Activated naive CD8-positive, alpha-beta T cell treated with anti-CD3 and anti-CD28 coated beads, Interleukin-2, amount 50 U/mL, for 24 hours (primary cell): Measurements from ENCODE around the gene KIF7.

Source experiments
- ATAC-seq: fragments of 150-1000 bp; cut with Tn5 transposase; one replicate; pipeline ENCODE4 v1.10.0; 2021
- DNase-seq: peaks from one replicate; pipeline ENCODE4 v3.0.0; 2021
- H3K27ac Mint-ChIP-seq: one replicate; pipeline ENCODE4 v1.8.0; 2021; ENCODE audit warnings: mild to moderate bottlenecking, mixed read lengths
- H3K27me3 Mint-ChIP-seq: one replicate; pipeline ENCODE4 v1.8.0; 2021; ENCODE audit warnings: mixed read lengths
- H3K36me3 Mint-ChIP-seq: one replicate; pipeline ENCODE4 v1.8.0; 2021; ENCODE audit warnings: low read depth, mixed read lengths
- H3K4me1 Mint-ChIP-seq: one replicate; pipeline ENCODE4 v1.8.0; 2021; ENCODE audit warnings: mixed read lengths
- H3K4me3 Mint-ChIP-seq: one replicate; pipeline ENCODE4 v1.8.0; 2021; ENCODE audit warnings: mild to moderate bottlenecking, moderate library complexity, mixed read lengths
- H3K9me3 Mint-ChIP-seq: one replicate; pipeline ENCODE4 v1.8.0; 2021; ENCODE audit warnings: mixed read lengths

Gene KIF7

DNA sequence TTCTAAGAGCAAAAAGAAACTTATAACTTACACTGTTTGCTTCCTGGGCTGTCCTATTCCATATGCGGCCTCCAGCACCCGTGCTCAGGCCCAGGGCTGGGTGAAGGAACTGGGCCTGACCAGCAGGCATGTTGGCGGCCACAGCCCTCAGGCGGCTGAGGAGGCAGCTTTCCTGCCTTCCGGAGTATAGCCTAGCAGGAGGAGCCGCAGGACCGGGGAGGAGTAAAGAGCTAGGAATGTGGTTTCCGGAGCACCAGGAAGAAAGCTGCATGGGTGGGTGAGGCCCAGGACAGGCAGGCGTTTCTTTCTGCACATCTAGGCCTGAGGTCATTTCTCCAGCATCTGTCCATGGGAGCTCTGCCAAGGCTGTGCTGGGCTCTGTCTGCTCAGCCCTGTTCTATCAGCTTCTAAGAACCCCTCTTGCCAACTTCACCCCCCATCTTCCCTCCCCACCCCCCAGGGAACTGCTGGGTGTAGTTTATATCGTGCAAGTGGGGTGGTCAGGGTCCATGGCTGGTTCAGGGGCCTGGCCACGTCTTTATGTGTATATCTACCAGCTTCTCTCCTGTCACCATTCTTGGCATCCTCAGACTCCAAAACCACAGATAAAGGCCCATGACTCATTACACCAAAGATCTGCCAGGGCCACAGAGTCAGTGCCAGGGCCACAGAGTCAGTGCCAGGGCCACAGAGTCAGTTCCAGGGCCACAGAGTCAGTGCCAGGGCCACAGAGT lies 7.8 kb upstream of the KIF7 start:
- DNase-seq = no peak
- H3K27ac Mint-ChIP-seq = no peak overlapping the region
- H3K4me3 Mint-ChIP-seq = no peak overlapping the region
- H3K4me1 Mint-ChIP-seq = peaks cover 1% of the 10 kb centered on the region
- H3K9me3 Mint-ChIP-seq = no peaks in the 10 kb centered on the region
- peaks cover 44% of the 10 kb centered on the region for H3K27me3 Mint-ChIP-seq
- no peak for ATAC-seq
- no peaks in the 10 kb centered on the region for H3K36me3 Mint-ChIP-seq

- Mint-ChIP-seq H3K27me3 (peaks cover 42% of the 10 kb centered on the region), H3K27ac (no peak overlapping the region)
- no peak for DNase-seq
These were observed 5.3 kb upstream of the KIF7 start for GRCh38 chr15:89660556-89660955.

GRCh38 chr15:89659295-89659694 lies 4.0 kb upstream of the KIF7 start:
- peaks cover 22% of the 10 kb centered on the region for H3K4me1 Mint-ChIP-seq
- H3K9me3 Mint-ChIP-seq = no peaks in the 10 kb centered on the region
- DNase-seq (no peak), ATAC-seq (no peak)
- H3K4me3 Mint-ChIP-seq = no peak overlapping the region
- peaks cover 4% of the 10 kb centered on the region for H3K36me3 Mint-ChIP-seq
- H3K27ac Mint-ChIP-seq = no peak overlapping the region
- peaks cover 40% of the 10 kb centered on the region for H3K27me3 Mint-ChIP-seq

More at GRCh38 chr15:89660556-89660955, 5.3 kb upstream of the KIF7 start:
- no peak for ATAC-seq
- no peaks in the 10 kb centered on the region for H3K9me3 Mint-ChIP-seq
- H3K4me3 Mint-ChIP-seq = no peak overlapping the region
- peaks cover 17% of the 10 kb centered on the region for H3K4me1 Mint-ChIP-seq
- no peaks in the 10 kb centered on the region for H3K36me3 Mint-ChIP-seq

GRCh38 chr15:89657686-89658200 lies 2.5 kb upstream of the KIF7 start:
- Mint-ChIP-seq H3K27ac (no peak overlapping the region), H3K4me3 (no peak overlapping the region), H3K36me3 (peaks cover 5% of the 10 kb centered on the region), H3K4me1 (peaks cover 24% of the 10 kb centered on the region), H3K9me3 (no peaks in the 10 kb centered on the region), H3K27me3 (peaks cover 45% of the 10 kb centered on the region)
- ATAC-seq (no peak), DNase-seq (no peak)

- Mint-ChIP-seq H3K27me3 (peaks cover 45% of the 10 kb centered on the region), H3K4me3 (peak overlapping the region; percentile 85), H3K36me3 (peaks cover 5% of the 10 kb centered on the region), H3K27ac (peak overlapping the region; percentile 75), H3K4me1 (peaks cover 24% of the 10 kb centered on the region), H3K9me3 (no peaks in the 10 kb centered on the region)
- ATAC-seq = peak; percentile 87
- peak; percentile 37 for DNase-seq
These were observed 999 bp upstream of the KIF7 start for GRCh38 chr15:89656116-89656815.

DNA sequence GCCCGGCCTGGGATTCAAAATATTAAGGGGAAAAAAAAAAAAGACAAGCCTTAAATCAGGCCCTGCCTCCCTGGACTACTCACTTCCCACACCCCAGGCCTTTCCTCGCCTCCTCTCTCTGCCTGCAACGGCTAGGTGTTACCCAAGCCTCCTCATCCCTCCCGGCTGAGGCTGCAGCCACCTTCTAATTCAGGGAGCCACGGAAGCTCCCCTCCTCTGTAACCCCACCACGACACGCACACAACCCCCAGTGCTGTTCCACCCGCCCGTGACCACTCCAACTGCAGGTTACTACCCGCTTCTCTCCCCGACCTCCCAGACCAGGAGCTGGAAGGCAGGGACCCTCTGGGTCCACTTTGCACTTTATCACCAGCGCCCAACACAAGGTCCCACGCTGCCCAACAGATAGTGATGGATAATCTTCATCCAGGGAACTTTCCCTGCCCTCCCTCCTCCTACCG lies 936 bp downstream of the KIF7 start:
- DNase-seq (no peak), ATAC-seq (no peak)
- H3K9me3 Mint-ChIP-seq = no peaks in the 10 kb centered on the region
- H3K4me3 Mint-ChIP-seq = peak overlapping the region; percentile 85
- peaks cover 24% of the 10 kb centered on the region for H3K4me1 Mint-ChIP-seq
- peaks cover 5% of the 10 kb centered on the region for H3K36me3 Mint-ChIP-seq
- H3K27ac Mint-ChIP-seq = no peak overlapping the region
- peaks cover 36% of the 10 kb centered on the region for H3K27me3 Mint-ChIP-seq

DNA sequence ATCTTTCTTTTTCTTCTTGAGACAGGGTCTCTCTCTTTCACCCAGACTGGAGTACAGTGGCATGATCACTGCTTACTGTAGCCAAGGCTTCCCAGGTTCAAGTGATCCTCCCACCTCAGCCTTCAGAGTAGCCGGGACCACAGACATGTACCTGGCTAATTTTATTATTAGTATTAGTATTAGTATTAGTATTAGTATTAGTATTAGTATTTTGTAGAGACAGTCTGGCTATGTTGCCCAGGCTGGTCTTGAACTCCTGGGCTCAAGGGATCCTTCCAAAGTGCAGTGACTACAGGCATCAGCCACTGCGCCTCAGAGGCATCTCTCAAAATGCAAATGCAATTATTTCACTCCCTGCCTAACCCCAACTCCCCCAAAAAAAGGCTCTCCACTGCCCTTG lies 1.7 kb downstream of the KIF7 start:
- H3K27me3 Mint-ChIP-seq = peaks cover 33% of the 10 kb centered on the region
- H3K9me3 Mint-ChIP-seq = no peaks in the 10 kb centered on the region
- no peak overlapping the region for H3K27ac Mint-ChIP-seq
- H3K4me1 Mint-ChIP-seq = peaks cover 24% of the 10 kb centered on the region
- DNase-seq (no peak), ATAC-seq (no peak)
- H3K4me3 Mint-ChIP-seq = no peak overlapping the region
- peaks cover 5% of the 10 kb centered on the region for H3K36me3 Mint-ChIP-seq

DNA sequence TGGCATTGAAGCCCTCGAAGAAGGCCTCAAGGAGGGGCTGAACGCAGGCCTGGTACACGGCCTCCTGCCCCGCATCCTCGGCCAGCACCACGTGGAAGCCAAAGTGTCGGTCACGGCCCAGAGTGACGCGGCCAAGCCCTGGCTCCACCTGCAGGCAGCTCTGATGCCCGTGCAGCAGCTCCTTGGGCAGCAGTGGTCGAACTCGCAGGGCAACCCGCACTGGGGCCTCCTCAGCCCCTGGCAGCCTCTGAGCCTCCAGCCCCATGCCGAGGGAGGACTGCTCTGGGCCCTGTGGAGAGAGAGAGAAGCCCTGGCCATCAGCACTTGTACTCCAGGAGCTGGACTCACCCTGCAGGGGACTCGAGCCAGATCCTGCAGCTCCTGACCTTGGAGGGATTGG lies 2.6 kb downstream of the KIF7 start:
- Mint-ChIP-seq H3K27me3 (peaks cover 33% of the 10 kb centered on the region), H3K4me3 (no peak overlapping the region), H3K27ac (no peak overlapping the region), H3K9me3 (no peaks in the 10 kb centered on the region), H3K4me1 (peaks cover 24% of the 10 kb centered on the region), H3K36me3 (peaks cover 5% of the 10 kb centered on the region)
- ATAC-seq (no peak), DNase-seq (no peak)

DNA sequence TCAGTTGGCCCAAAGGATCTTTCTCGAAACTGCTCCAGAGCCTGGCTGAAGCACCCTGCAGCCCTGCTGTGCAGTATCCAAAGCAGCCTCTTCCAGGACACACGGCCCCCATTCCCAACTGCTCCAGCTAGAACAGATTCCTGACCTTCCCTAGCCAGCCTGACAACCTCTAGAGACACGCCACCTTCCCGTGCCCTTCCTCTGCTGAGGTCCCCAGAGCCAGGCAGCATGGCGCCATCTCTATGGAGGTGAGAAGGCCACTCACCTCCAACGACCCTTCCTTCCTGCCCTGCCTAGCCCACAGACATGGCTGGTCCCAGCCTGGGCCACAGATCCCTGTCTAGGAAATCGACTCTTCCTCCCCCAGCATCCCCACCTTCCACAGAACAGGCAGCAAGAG lies 3.1 kb downstream of the KIF7 start:
- DNase-seq = no peak
- H3K27me3 Mint-ChIP-seq = peaks cover 34% of the 10 kb centered on the region
- no peaks in the 10 kb centered on the region for H3K9me3 Mint-ChIP-seq
- H3K36me3 Mint-ChIP-seq = peaks cover 5% of the 10 kb centered on the region
- H3K4me3 Mint-ChIP-seq = no peak overlapping the region
- H3K4me1 Mint-ChIP-seq = peaks cover 24% of the 10 kb centered on the region
- H3K27ac Mint-ChIP-seq = no peak overlapping the region
- ATAC-seq = no peak

GRCh38 chr15:89649716-89650115 lies 5.6 kb downstream of the KIF7 start:
- Mint-ChIP-seq H3K27me3 (peaks cover 22% of the 10 kb centered on the region), H3K27ac (no peak overlapping the region), H3K4me3 (no peak overlapping the region), H3K36me3 (peaks cover 4% of the 10 kb centered on the region), H3K4me1 (peaks cover 6% of the 10 kb centered on the region), H3K9me3 (no peaks in the 10 kb centered on the region)
- no peak for DNase-seq
- no peak for ATAC-seq

DNA sequence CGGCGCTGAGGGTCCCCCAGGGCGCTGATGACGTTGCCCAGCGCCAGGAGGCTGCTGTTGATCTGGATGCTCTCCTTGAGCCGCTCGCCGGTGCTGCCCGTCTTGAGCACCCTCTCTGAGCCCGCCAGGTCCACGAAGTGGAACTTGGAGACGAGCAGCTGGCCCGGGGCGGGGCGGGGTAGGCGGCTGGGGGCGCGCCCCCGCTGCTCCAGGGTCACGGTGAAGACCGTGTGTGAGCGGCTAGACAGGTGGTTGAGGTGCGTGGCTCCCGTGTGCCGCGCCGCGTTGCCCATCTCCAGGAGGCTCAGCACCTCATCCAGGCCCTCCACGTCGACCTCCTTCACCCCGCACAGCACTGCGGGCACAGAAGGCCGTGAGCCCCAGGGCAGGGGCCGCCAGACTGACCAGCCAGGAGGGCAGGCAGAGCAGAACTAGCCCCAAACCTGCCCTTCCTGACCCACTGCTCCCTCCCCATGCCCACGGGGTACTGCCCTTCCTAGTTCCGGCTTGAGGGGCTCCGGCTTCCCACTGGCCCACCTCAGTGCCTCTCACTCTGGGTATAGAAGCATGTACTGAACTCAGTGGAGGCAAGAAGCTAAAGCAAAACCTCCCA lies 6.1 kb downstream of the KIF7 start:
- H3K4me3 Mint-ChIP-seq = no peak overlapping the region
- ATAC-seq = no peak
- no peak for DNase-seq
- peaks cover 16% of the 10 kb centered on the region for H3K27me3 Mint-ChIP-seq
- H3K9me3 Mint-ChIP-seq = no peaks in the 10 kb centered on the region
- H3K27ac Mint-ChIP-seq = no peak overlapping the region
- no peaks in the 10 kb centered on the region for H3K4me1 Mint-ChIP-seq
- H3K36me3 Mint-ChIP-seq = no peaks in the 10 kb centered on the region

- H3K4me3 Mint-ChIP-seq = no peak overlapping the region
- ATAC-seq (no peak), DNase-seq (no peak)
- no peak overlapping the region for H3K27ac Mint-ChIP-seq
- peaks cover 14% of the 10 kb centered on the region for H3K27me3 Mint-ChIP-seq
- no peaks in the 10 kb centered on the region for H3K9me3 Mint-ChIP-seq
- H3K36me3 Mint-ChIP-seq = no peaks in the 10 kb centered on the region
- no peaks in the 10 kb centered on the region for H3K4me1 Mint-ChIP-seq
These were observed 6.9 kb downstream of the KIF7 start for GRCh38 chr15:89648106-89649012.

DNA sequence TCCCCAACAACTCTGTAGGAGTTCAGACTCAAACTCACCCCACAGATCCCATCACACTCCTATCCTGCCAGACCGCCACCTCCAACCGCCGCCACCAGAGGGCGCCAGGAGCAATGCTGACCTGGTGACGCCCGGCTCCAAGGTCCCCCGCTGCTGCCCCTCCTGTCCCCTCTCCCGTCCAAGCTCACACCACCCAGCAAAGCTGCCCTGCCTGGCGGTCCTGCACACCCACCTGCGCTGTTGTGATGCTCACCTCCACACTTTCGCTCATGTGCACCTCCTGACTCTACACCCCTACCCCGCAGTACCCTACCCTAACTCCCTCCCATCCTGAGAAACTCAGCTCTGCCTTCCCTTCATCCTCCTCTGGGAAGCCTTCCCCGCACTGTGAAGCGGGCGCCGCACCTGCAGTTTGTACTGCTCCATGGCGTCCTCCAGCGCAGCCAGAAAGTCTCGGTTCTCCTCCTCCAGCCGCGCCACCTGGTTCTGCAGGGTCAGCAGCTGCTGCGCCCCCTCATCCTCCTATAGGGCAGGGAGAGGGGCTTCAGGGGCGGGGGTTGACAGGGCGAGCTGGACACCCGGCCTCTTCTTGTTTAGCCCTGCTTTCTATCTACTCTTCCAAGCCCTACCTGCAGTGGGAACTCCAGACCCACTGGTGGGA lies 7.9 kb downstream of the KIF7 start:
- Mint-ChIP-seq H3K27me3 (peaks cover 7% of the 10 kb centered on the region), H3K4me3 (no peak overlapping the region), H3K27ac (no peak overlapping the region), H3K9me3 (no peaks in the 10 kb centered on the region), H3K36me3 (no peaks in the 10 kb centered on the region), H3K4me1 (no peaks in the 10 kb centered on the region)
- DNase-seq (peak; percentile 87), ATAC-seq (peak; percentile 75)
